ENCODE data around the gene CLDN16.

DNA sequence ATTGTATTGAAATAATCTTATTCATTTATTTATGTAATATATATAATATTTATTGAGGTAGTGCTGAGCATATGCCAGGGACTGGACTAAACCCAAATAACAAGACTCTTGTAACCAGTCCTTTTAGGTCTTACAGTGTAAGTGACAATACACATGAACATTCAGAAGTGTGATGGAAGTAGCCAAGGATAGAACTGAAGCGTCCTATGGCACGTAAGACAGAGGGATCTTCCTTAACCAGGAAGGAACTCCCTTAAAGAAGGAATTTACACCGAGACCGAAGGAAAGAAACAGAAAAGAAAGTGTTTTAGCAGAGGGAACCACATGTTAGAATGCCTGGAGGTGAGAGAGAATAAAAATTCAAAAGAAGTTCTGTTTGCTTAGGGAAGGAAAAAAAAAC lies 42.1 kb upstream of the CLDN16 start:
- TF ChIP-seq, protein P1, sequence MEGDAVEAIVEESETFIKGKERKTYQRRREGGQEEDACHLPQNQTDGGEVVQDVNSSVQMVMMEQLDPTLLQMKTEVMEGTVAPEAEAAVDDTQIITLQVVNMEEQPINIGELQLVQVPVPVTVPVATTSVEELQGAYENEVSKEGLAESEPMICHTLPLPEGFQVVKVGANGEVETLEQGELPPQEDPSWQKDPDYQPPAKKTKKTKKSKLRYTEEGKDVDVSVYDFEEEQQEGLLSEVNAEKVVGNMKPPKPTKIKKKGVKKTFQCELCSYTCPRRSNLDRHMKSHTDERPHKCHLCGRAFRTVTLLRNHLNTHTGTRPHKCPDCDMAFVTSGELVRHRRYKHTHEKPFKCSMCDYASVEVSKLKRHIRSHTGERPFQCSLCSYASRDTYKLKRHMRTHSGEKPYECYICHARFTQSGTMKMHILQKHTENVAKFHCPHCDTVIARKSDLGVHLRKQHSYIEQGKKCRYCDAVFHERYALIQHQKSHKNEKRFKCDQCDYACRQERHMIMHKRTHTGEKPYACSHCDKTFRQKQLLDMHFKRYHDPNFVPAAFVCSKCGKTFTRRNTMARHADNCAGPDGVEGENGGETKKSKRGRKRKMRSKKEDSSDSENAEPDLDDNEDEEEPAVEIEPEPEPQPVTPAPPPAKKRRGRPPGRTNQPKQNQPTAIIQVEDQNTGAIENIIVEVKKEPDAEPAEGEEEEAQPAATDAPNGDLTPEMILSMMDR (IDR thresholded peaks at IDR 0.05), result no peak
- no peak for TF ChIP-seq EZH2 (IDR thresholded peaks at IDR 0.05; ENCODE audit: borderline replicate concordance, insufficient read depth, low read depth, low read length, poor library complexity, severe bottlenecking)

Measured in B cell (primary cell).